GM21619 (cell line): ENCODE results near the gene FFAR2.
"Not testable (repeated sequence)": the region's sequence is repeated elsewhere in the genome, so short reads cannot be mapped to it uniquely, and the experiment has no call there.

Experiments used
- ATAC-seq: cut with Tn5 transposase; IDR thresholded peaks from one replicate; pipeline ENCODE4 v1.9.1; 2021; ENCODE audit not compliant: unreplicated experiment

FFAR2 gene

GRCh38 chr19:35447606-35448469, at the start of gene FFAR2:
Gene FFAR2 (plus strand): TSS chr19:35448257. CDS start chr19:35449715, 1,458 bp downstream.
- ATAC-seq: no peak

DNA sequence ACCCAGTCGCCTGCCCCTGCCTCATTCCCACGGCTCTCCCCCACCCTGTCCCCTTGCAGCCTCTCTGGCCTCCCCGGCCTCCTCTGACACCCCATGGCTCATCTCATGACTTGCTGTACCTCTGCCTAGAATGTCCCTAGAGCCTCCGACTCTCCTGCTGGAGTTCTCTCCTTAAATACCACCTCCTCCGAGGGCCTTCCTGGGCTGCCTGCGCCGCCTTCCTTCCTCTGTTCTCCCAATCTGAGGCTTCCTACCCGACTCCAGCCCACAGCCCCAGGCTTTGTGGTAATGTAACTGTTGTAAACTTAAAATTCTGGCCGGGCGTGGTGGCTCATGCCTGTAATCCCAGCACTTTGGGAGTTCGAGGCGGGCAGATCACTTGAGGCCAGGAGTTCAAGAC, 49.5 kb upstream of the FFAR2 start:
- ATAC-seq: no peak

DNA sequence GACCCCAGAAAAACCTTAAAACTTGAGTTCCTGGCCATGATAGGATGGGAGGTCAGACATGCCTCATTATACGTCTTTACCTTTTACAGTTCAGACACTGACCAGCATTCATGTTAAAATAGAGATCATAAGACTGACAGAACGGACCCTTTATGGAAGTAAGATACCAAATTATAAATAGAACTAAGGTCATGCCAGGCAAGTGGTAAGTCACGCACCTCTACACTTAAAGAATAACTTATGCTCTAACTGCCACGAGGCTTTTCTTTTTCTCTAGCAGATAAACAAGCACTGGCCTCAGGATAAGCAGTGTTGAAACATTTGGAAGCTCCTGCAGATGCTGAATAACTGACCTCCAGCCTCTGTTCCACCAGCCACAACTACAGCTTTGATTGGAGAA, 48.8 kb upstream of the FFAR2 start:
- ATAC-seq: no peak

DNA sequence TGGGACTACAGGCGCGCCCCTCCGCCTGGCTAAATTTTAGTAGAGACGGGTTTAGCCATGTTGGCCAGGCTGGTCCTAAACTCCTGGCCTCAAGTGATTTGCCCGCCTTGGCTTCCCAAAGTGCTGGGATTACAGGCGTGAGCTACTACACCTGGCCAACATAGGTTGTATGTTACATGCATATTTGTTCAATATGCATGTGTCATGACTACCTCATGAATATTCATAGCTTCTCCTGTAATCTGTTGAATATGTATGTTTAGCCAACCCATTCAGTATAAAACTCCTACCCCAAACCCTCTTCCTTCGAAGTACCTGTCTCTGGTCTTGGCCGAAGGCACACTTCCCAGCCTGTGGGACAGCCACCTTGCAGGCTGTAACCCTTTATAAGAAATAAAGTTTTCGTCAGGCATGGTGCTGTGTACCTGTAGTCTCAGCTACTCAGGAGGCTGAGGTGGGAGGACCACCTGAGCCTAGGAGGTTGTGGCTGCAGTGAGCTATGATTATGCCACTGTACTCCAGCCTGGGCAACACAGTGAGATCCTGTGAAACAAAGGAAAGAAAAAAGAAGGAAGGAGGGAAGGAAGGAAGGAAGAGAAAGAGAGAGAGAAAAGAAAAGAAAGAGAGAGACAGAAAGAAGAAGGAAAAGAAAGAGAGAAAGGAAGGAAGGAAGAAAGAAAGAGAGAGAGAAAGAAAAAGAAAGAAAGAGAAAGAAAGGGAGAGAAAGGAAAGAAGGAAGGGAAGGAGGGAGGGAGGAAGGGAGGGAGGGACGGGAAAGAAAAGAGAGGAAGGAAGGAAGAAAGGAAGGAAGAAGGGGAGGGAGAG, 47.9 kb upstream of the FFAR2 start:
- no peak for ATAC-seq

- ATAC-seq: no peak
Measured at GRCh38 chr19:35400773-35401100, 47.3 kb upstream of the FFAR2 start.

DNA sequence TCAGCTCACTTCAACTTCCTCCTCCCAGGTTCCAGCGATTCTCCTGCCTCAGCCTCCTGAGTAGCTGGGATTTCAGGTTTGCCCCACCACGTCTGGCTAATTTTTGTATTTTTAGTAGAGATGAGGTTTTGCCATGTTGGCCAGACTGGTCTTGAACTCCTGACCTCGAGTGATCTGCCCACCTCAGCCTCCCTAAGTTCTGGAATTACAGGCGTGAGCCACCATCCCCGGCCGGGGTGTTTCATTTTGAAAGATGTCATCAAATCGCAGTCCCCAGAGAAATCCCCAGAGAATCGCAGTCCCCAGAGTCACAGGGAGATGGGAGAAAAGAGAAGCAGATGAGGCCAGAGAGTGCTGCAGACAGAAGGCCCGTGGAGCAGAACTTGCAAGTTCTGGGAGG, 46.6 kb upstream of the FFAR2 start:
- ATAC-seq: not testable (repeated sequence)

- ATAC-seq: no peak
Measured at GRCh38 chr19:35403116-35403760, 44.8 kb upstream of the FFAR2 start.

DNA sequence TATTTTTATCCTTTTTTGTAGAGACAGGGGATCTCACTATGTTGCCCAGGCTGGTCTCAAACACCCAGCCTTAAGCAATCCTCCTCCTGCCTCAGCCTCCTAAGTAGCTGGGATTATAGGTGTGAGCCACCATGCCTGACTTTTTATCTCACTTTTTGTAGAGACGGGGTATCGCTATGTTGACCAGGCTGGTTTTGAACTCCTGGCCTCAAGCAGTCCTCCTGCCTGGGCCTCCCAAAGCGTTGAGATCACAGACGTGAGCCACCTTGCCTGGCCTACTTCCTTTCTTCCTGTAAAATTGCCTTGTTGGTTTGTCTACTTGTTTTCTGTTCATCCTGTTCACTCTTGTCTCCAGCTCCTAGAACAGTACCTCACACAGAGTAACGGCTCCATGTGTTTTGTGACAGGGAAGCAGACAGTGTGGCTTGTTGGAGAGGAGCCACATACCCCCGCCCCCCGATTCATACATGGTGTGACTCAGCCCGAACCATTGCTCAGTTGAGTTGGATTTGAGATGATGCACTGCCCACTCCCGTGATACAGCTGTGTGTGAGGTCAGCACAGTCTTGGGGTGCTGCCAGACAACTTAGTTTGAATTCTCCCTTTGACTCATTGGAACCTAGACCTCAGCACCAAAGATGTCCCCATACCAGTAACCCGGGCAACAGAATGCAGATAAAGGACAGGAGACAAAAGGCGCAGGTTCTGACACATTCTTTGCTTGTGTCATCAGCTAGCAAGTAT, 43.0 kb upstream of the FFAR2 start:
- peak; percentile 58 for ATAC-seq

GRCh38 chr19:35407619-35408018, 40.4 kb upstream of the FFAR2 start:
- ATAC-seq: no peak

- ATAC-seq: peak; percentile 59
Measured at GRCh38 chr19:35408284-35409171, 39.5 kb upstream of the FFAR2 start.

DNA sequence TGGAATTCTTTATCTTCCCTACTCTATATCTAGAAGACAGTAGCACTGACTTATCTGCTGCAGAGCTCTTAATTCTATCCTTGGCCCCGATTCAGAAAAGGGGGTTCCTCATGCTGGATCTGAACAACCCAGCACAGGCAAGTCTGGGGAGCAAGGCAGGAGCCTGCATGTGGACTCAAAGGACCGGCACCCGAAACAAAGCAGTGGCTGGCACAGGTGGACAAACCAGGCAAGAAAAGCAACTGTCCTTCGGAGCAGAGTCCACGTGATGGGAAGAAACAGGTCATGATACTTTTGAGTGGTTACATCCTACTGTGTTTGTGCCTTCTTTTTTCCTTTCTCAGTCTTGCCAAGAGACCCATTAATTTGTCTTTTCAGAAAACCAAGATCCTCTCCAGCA, 38.9 kb upstream of the FFAR2 start:
- ATAC-seq: no peak

GRCh38 chr19:35410487-35410886, 37.6 kb upstream of the FFAR2 start:
- ATAC-seq: no peak

GRCh38 chr19:35414442-35414841, 33.6 kb upstream of the FFAR2 start:
- no peak for ATAC-seq

DNA sequence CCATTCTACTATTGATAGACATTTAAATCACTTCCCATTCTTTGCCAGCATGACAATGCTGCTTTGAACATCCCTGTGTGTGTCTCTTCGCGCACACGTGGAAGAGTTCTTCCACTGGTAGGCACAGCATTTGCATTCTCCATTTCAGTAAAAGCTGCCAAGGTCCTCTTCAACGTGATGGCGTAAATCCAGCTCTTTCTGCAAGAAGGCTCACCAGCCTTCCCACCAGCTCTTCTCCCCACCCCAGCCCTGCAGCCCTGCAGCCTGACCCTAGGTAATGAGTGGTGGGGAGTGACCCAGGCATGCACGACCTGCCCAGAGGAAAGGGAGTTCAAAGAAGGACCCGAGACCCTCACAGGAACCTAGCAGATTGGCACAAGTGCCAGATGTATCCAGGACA, 31.7 kb upstream of the FFAR2 start:
- ATAC-seq: no peak

- ATAC-seq: no peak
Measured at GRCh38 chr19:35417278-35417677, 30.8 kb upstream of the FFAR2 start.

DNA sequence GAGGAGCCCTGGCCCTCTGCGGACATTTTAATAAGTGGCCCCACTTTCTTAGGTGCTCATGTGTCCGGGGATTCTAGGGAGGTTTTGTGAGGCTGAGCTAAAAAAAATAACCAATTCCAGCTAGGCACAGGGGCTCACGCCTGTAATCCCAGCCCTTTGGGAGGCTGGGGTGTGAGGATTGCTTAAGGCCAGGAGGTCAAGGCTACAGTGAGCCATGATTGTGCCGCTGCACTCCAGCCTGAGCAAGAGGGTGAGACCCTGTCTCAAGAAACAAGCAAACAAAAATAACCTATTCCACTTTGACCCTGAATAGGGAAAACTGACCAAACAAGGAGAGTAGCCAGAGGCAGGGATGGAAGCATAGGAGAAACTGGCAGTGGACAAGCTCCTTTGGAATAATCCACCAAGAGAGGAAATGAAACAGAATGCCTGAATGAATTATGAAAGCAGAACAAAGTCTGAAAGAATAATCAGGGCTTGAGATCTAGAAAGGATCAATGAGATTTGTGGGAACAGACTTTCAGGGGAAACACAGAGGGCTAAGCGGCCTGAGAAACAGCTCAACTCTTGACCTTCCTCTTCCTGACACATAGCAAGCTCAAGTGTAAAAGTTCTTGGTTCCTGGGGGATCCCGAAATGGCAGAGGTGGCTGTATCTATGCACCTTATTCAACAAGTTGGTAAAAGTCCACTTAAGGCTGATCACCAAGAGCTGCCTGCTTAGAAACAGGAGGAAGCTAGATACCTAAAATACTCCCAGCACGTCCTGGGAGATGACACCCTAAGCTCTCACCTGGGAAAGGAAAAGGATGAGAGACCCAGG, 30.1 kb upstream of the FFAR2 start:
- no peak for ATAC-seq

DNA sequence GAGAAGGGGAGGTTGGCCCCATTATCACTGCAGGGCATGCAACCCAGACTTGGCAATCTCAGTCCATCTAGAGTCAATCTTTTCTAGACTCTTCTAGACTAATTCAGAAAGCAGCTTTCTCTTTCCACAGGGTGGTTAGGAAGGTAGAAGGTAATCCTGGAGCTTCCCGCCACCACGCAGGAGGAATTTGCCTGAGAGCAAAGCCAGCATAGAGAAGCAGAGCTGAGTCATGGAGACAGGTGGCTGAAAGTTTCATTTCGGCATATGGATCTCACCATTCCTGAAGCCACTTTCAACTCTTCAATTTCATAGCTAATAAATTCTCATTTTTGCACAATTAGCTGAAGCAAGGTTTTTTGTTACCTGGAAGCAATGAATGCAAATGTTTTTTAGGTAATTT, 29.0 kb upstream of the FFAR2 start:
- ATAC-seq: no peak

DNA sequence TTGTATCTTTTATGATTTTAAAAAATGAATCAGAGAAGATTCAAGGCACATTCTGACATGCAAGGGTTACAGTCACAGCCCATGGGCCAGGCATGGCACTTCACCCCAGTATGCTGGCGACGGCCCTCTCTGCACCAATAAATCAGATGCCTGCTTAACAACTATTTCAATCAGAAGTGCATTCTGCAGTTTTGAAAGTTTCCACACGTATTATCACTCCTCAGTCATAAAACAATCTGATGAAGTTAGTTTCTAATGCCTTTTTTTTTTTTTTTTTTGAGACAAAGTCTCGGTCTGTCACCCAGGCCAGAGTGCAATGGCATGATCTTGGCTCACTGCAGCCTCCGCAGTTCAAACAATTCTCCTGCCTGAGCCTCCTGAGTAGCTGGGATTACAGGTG, 28.3 kb upstream of the FFAR2 start:
- no peak for ATAC-seq

DNA sequence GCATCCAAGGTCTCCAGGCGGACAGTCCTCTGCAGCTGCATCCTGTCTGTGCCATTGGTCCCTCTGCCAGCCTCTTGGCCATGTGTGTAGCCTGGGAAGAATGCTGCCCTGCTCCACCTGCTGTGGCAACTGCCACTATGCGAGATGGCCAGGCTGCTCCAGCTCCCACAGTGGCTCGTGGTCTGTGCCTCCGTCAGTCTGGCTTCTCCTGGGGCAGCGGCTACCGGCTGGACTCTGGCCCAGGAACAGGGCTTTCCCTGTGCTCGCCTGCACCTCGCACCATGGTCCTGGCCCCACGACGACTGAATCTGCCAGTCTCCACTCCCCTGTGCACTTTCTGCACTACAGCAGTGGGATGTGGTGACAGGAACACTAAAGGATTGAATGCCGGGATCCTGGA, 26.7 kb upstream of the FFAR2 start:
- ATAC-seq: no peak
